Neural progenitor cell (in vitro differentiated cells): Measurements from ENCODE around the gene D2HGDH.

Experiments used
- CTCF ChIP-seq: fragments of 200-600 bp; sonication (generic); IDR thresholded peaks from 2 replicates; pipeline ENCODE4 v1.5.1; 2017; ENCODE audit warnings: antibody characterized with exemption, mild to moderate bottlenecking
- EZH2 ChIP-seq: fragments of 200-600 bp; sonication (generic); IDR thresholded peaks from 2 replicates; pipeline ENCODE4 v1.6.1; 2017; ENCODE audit warnings: antibody characterized with exemption, mild to moderate bottlenecking, moderate library complexity
- EZH2phosphoT487 ChIP-seq: fragments of 200-600 bp; sonication (generic); IDR thresholded peaks from 2 replicates; pipeline ENCODE4 v1.6.1; 2017; ENCODE audit warnings: antibody characterized with exemption

DNA sequence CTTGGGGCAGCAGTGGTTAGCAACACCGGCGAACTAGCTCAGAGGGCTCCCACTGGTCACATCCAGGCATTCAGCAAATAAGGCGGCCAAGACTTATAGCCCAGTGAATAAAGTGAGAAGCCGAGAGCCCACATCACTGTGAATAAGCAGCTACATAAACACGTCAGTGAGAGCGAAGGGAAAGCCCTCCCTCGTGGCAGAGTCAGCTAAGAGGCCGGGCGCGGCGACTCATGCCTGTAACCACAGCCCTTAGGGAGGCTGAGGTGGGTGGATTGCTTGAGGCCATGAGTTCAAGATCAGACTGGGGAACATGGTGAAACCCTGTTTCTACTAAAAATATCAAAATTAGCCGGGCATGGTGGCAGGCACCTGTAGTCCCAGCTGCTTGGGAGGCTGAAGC lies 5.2 kb downstream of the D2HGDH start:
- TF ChIP-seq CTCF (no peak), EZH2 (no peak), EZH2phosphoT487 (no peak)
